ENCODE measurements around the gene SORCS3.

The SORCS3 gene

GRCh38 chr10:104824380-104825006 lies 183.4 kb downstream of the SORCS3 start:
- H3K27ac ChIP-seq (ENCODE audit: low read length): no peak overlapping the region
- no peaks in the 10 kb centered on the region for H3K27me3 ChIP-seq (ENCODE audit: control insufficient read depth, insufficient read depth, low read length)
- H3K36me3 ChIP-seq (ENCODE audit: control insufficient read depth, insufficient read depth, low read length): no peaks in the 10 kb centered on the region
- H3K4me3 ChIP-seq (ENCODE audit: low read length): no peak overlapping the region
- peak; percentile 29 for DNase-seq (ENCODE audit: low read depth, low spot score)
- no peaks in the 10 kb centered on the region for H3K4me1 ChIP-seq (ENCODE audit: control insufficient read depth, insufficient read depth, low read length)
- WGBS (ENCODE audit: insufficient coverage, insufficient read length): no CpG with 5 or more reads among the region's 6 CpGs
- no peaks in the 10 kb centered on the region for H3K9me3 ChIP-seq (ENCODE audit: control insufficient read depth, insufficient read depth, low read length)

- no CpG with 5 or more reads among the region's 5 CpGs for WGBS (ENCODE audit: insufficient coverage, insufficient read length)
Measured at GRCh38 chr10:104831272-104831671, 190.2 kb downstream of the SORCS3 start.

GRCh38 chr10:104834580-104834979 lies 193.5 kb downstream of the SORCS3 start:
- Histone ChIP-seq H3K27ac (ENCODE audit: low read length) (no peak overlapping the region), H3K27me3 (ENCODE audit: control insufficient read depth, insufficient read depth, low read length) (no peaks in the 10 kb centered on the region), H3K36me3 (ENCODE audit: control insufficient read depth, insufficient read depth, low read length) (no peaks in the 10 kb centered on the region)

More at GRCh38 chr10:104831272-104831671, 190.2 kb downstream of the SORCS3 start:
- Histone ChIP-seq H3K4me3 (ENCODE audit: low read length) (no peak overlapping the region), H3K27me3 (ENCODE audit: control insufficient read depth, insufficient read depth, low read length) (no peaks in the 10 kb centered on the region), H3K4me1 (ENCODE audit: control insufficient read depth, insufficient read depth, low read length) (no peaks in the 10 kb centered on the region), H3K27ac (ENCODE audit: low read length) (no peak overlapping the region), H3K9me3 (ENCODE audit: control insufficient read depth, insufficient read depth, low read length) (no peaks in the 10 kb centered on the region), H3K36me3 (ENCODE audit: control insufficient read depth, insufficient read depth, low read length) (no peaks in the 10 kb centered on the region)
- DNase-seq (ENCODE audit: low read depth, low spot score): no peak

GRCh38 chr10:104835422-104835821 lies 194.3 kb downstream of the SORCS3 start:
- no peak for DNase-seq (ENCODE audit: low read depth, low spot score)
- H3K9me3 ChIP-seq (ENCODE audit: control insufficient read depth, insufficient read depth, low read length): no peaks in the 10 kb centered on the region
- no peaks in the 10 kb centered on the region for H3K4me1 ChIP-seq (ENCODE audit: control insufficient read depth, insufficient read depth, low read length)
- no peak overlapping the region for H3K4me3 ChIP-seq (ENCODE audit: low read length)
- no peak overlapping the region for H3K27ac ChIP-seq (ENCODE audit: low read length)
- no peaks in the 10 kb centered on the region for H3K27me3 ChIP-seq (ENCODE audit: control insufficient read depth, insufficient read depth, low read length)
- H3K36me3 ChIP-seq (ENCODE audit: control insufficient read depth, insufficient read depth, low read length): no peaks in the 10 kb centered on the region
- WGBS (ENCODE audit: insufficient coverage, insufficient read length): no CpG with 5 or more reads among the region's 2 CpGs

More at GRCh38 chr10:104834580-104834979, 193.5 kb downstream of the SORCS3 start:
- H3K9me3 ChIP-seq (ENCODE audit: control insufficient read depth, insufficient read depth, low read length): no peaks in the 10 kb centered on the region
- H3K4me3 ChIP-seq (ENCODE audit: low read length): no peak overlapping the region
- no peak for DNase-seq (ENCODE audit: low read depth, low spot score)
- no CpG with 5 or more reads among the region's 1 CpG for WGBS (ENCODE audit: insufficient coverage, insufficient read length)
- H3K4me1 ChIP-seq (ENCODE audit: control insufficient read depth, insufficient read depth, low read length): no peaks in the 10 kb centered on the region

- H3K4me3 ChIP-seq (ENCODE audit: low read length): no peak overlapping the region
- no CpG with 5 or more reads among the region's 3 CpGs for WGBS (ENCODE audit: insufficient coverage, insufficient read length)
- no peaks in the 10 kb centered on the region for H3K36me3 ChIP-seq (ENCODE audit: control insufficient read depth, insufficient read depth, low read length)
- H3K9me3 ChIP-seq (ENCODE audit: control insufficient read depth, insufficient read depth, low read length): no peaks in the 10 kb centered on the region
- H3K27me3 ChIP-seq (ENCODE audit: control insufficient read depth, insufficient read depth, low read length): no peaks in the 10 kb centered on the region
- no peak overlapping the region for H3K27ac ChIP-seq (ENCODE audit: low read length)
- no peak for DNase-seq (ENCODE audit: low read depth, low spot score)
- no peaks in the 10 kb centered on the region for H3K4me1 ChIP-seq (ENCODE audit: control insufficient read depth, insufficient read depth, low read length)
Measured at GRCh38 chr10:104842704-104843103, 201.6 kb downstream of the SORCS3 start.

GRCh38 chr10:104844073-104844472 lies 203.0 kb downstream of the SORCS3 start:
- Histone ChIP-seq H3K36me3 (ENCODE audit: control insufficient read depth, insufficient read depth, low read length) (no peaks in the 10 kb centered on the region), H3K27ac (ENCODE audit: low read length) (no peak overlapping the region), H3K4me1 (ENCODE audit: control insufficient read depth, insufficient read depth, low read length) (no peaks in the 10 kb centered on the region), H3K4me3 (ENCODE audit: low read length) (no peak overlapping the region), H3K27me3 (ENCODE audit: control insufficient read depth, insufficient read depth, low read length) (no peaks in the 10 kb centered on the region), H3K9me3 (ENCODE audit: control insufficient read depth, insufficient read depth, low read length) (no peaks in the 10 kb centered on the region)
- no peak for DNase-seq (ENCODE audit: low read depth, low spot score)
- no CpG with 5 or more reads among the region's 3 CpGs for WGBS (ENCODE audit: insufficient coverage, insufficient read length)

GRCh38 chr10:104850023-104850422 lies 208.9 kb downstream of the SORCS3 start:
- H3K4me1 ChIP-seq (ENCODE audit: control insufficient read depth, insufficient read depth, low read length): no peaks in the 10 kb centered on the region

GRCh38 chr10:104867966-104868598 lies 227.0 kb downstream of the SORCS3 start:
- Histone ChIP-seq H3K27me3 (ENCODE audit: control insufficient read depth, insufficient read depth, low read length) (no peaks in the 10 kb centered on the region), H3K9me3 (ENCODE audit: control insufficient read depth, insufficient read depth, low read length) (no peaks in the 10 kb centered on the region), H3K27ac (ENCODE audit: low read length) (no peak overlapping the region), H3K36me3 (ENCODE audit: control insufficient read depth, insufficient read depth, low read length) (no peaks in the 10 kb centered on the region), H3K4me1 (ENCODE audit: control insufficient read depth, insufficient read depth, low read length) (no peaks in the 10 kb centered on the region), H3K4me3 (ENCODE audit: low read length) (no peak overlapping the region)
- no peak for DNase-seq (ENCODE audit: low read depth, low spot score)
- no CpG with 5 or more reads among the region's 6 CpGs for WGBS (ENCODE audit: insufficient coverage, insufficient read length)

More at GRCh38 chr10:104850023-104850422, 208.9 kb downstream of the SORCS3 start:
- no peak for DNase-seq (ENCODE audit: low read depth, low spot score)
- WGBS (ENCODE audit: insufficient coverage, insufficient read length): no CpG with 5 or more reads among the region's 5 CpGs
- H3K27ac ChIP-seq (ENCODE audit: low read length): no peak overlapping the region
- no peaks in the 10 kb centered on the region for H3K27me3 ChIP-seq (ENCODE audit: control insufficient read depth, insufficient read depth, low read length)
- no peaks in the 10 kb centered on the region for H3K9me3 ChIP-seq (ENCODE audit: control insufficient read depth, insufficient read depth, low read length)
- H3K36me3 ChIP-seq (ENCODE audit: control insufficient read depth, insufficient read depth, low read length): no peaks in the 10 kb centered on the region
- H3K4me3 ChIP-seq (ENCODE audit: low read length): no peak overlapping the region

GRCh38 chr10:104872691-104873090 lies 231.6 kb downstream of the SORCS3 start:
- Histone ChIP-seq H3K36me3 (ENCODE audit: control insufficient read depth, insufficient read depth, low read length) (no peaks in the 10 kb centered on the region), H3K27ac (ENCODE audit: low read length) (no peak overlapping the region), H3K4me3 (ENCODE audit: low read length) (no peak overlapping the region), H3K9me3 (ENCODE audit: control insufficient read depth, insufficient read depth, low read length) (no peaks in the 10 kb centered on the region), H3K4me1 (ENCODE audit: control insufficient read depth, insufficient read depth, low read length) (no peaks in the 10 kb centered on the region), H3K27me3 (ENCODE audit: control insufficient read depth, insufficient read depth, low read length) (no peaks in the 10 kb centered on the region)
- no peak for DNase-seq (ENCODE audit: low read depth, low spot score)
- no CpG with 5 or more reads among the region's 2 CpGs for WGBS (ENCODE audit: insufficient coverage, insufficient read length)

GRCh38 chr10:104873161-104873560 lies 232.1 kb downstream of the SORCS3 start:
- no peaks in the 10 kb centered on the region for H3K4me1 ChIP-seq (ENCODE audit: control insufficient read depth, insufficient read depth, low read length)
- H3K27ac ChIP-seq (ENCODE audit: low read length): no peak overlapping the region
- no peaks in the 10 kb centered on the region for H3K36me3 ChIP-seq (ENCODE audit: control insufficient read depth, insufficient read depth, low read length)
- H3K27me3 ChIP-seq (ENCODE audit: control insufficient read depth, insufficient read depth, low read length): no peaks in the 10 kb centered on the region
- no peak overlapping the region for H3K4me3 ChIP-seq (ENCODE audit: low read length)
- no peaks in the 10 kb centered on the region for H3K9me3 ChIP-seq (ENCODE audit: control insufficient read depth, insufficient read depth, low read length)
- no peak for DNase-seq (ENCODE audit: low read depth, low spot score)

- no peak overlapping the region for H3K4me3 ChIP-seq (ENCODE audit: low read length)
Measured at GRCh38 chr10:104875561-104875960, 234.5 kb downstream of the SORCS3 start.

More at GRCh38 chr10:104875561-104875960, 234.5 kb downstream of the SORCS3 start:
- no CpG with 5 or more reads among the region's 1 CpG for WGBS (ENCODE audit: insufficient coverage, insufficient read length)
- Histone ChIP-seq H3K36me3 (ENCODE audit: control insufficient read depth, insufficient read depth, low read length) (no peaks in the 10 kb centered on the region), H3K4me1 (ENCODE audit: control insufficient read depth, insufficient read depth, low read length) (no peaks in the 10 kb centered on the region), H3K27me3 (ENCODE audit: control insufficient read depth, insufficient read depth, low read length) (no peaks in the 10 kb centered on the region), H3K9me3 (ENCODE audit: control insufficient read depth, insufficient read depth, low read length) (no peaks in the 10 kb centered on the region), H3K27ac (ENCODE audit: low read length) (no peak overlapping the region)
- no peak for DNase-seq (ENCODE audit: low read depth, low spot score)
